ENCODE measurements around the gene FHL3.

The FHL3 gene

GRCh38 chr1:38000233-38000528 is 5.1 kb downstream of the FHL3 start:
- no peak overlapping the region for H3K4me3 ChIP-seq (ENCODE audit: low read length)
- no peak for DNase-seq (ENCODE audit: low read depth)
- TF ChIP-seq CTCF (IDR thresholded peaks at IDR 0.05; ENCODE audit: insufficient read depth, low read depth, low read length, missing control alignments), result no peak

GRCh38 chr1:37999430-38000232 is 5.7 kb downstream of the FHL3 start:
- no peak for DNase-seq (ENCODE audit: low read depth)
- H3K4me3 ChIP-seq (ENCODE audit: low read length), result no peak overlapping the region
- no peak for TF ChIP-seq CTCF (IDR thresholded peaks at IDR 0.05; ENCODE audit: insufficient read depth, low read depth, low read length, missing control alignments)

- no peak for TF ChIP-seq CTCF (IDR thresholded peaks at IDR 0.05; ENCODE audit: insufficient read depth, low read depth, low read length, missing control alignments)
- H3K4me3 ChIP-seq (ENCODE audit: low read length), result no peak overlapping the region
- no peak for DNase-seq (ENCODE audit: low read depth)
These were observed 6.3 kb downstream of the FHL3 start for GRCh38 chr1:37998913-37999429.

- H3K4me3 ChIP-seq (ENCODE audit: low read length), result no peak overlapping the region
- no peak for DNase-seq (ENCODE audit: low read depth)
- TF ChIP-seq CTCF (IDR thresholded peaks at IDR 0.05; ENCODE audit: insufficient read depth, low read depth, low read length, missing control alignments), result no peak
These were observed 7.1 kb downstream of the FHL3 start for GRCh38 chr1:37998089-37998808.

- TF ChIP-seq CTCF (IDR thresholded peaks at IDR 0.05; ENCODE audit: insufficient read depth, low read depth, low read length, missing control alignments), result no peak
- no peak overlapping the region for H3K4me3 ChIP-seq (ENCODE audit: low read length)
- DNase-seq (ENCODE audit: low read depth), result no peak
These were observed 7.8 kb downstream of the FHL3 start for GRCh38 chr1:37997256-37998088.

GRCh38 chr1:37995751-37996345 is 9.5 kb downstream of the FHL3 start:
- TF ChIP-seq CTCF (IDR thresholded peaks at IDR 0.05; ENCODE audit: insufficient read depth, low read depth, low read length, missing control alignments), result no peak
- peak; percentile 56 for DNase-seq (ENCODE audit: low read depth)
- peak overlapping the region; percentile 43 for H3K4me3 ChIP-seq (ENCODE audit: low read length)

Measured in epithelial cell of esophagus (primary cell).